ENCODE data around the gene SLC7A10. TPM values are rescaled to one million over a fixed set of nuclear protein-coding genes. Genes with fewer than 3 reads are reported as not detected.
"Not testable (repeated sequence)": the region's sequence is repeated elsewhere in the genome, so short reads cannot be mapped to it uniquely, and the experiment has no call there.

SLC7A10 gene
- total RNA-seq, 2 experiments from 2014 or later = not detected

- H3K36me3 Mint-ChIP-seq (ENCODE audit: low read depth) = no peaks in the 10 kb centered on the region
- DNase-seq = no peak
- intact Hi-C loops (cut with DNase I, micrococcal nuclease) = no loop called here
- H3K27me3 Mint-ChIP-seq = peaks cover 37% of the 10 kb centered on the region
- no peak overlapping the region for H3K27ac Mint-ChIP-seq
- H3K4me3 Mint-ChIP-seq = peak overlapping the region; percentile 33
- ATAC-seq = no peak
- no peaks in the 10 kb centered on the region for H3K4me1 Mint-ChIP-seq
- POLR2A ChIA-PET = no interaction called here
- no peaks in the 10 kb centered on the region for H3K9me3 Mint-ChIP-seq (ENCODE audit: low read depth)
- CTCF ChIA-PET = no interaction called here
These were observed 32.3 kb downstream of the SLC7A10 start for GRCh38 chr19:33193269-33193864.

- no peak overlapping the region for H3K27ac Mint-ChIP-seq
- no peaks in the 10 kb centered on the region for H3K9me3 Mint-ChIP-seq (ENCODE audit: low read depth)
- peaks cover 37% of the 10 kb centered on the region for H3K27me3 Mint-ChIP-seq
- intact Hi-C loops (cut with DNase I, micrococcal nuclease) = no loop called here
- no peaks in the 10 kb centered on the region for H3K4me1 Mint-ChIP-seq
- ChIA-PET CTCF (interaction anchor here (0.6 to 1.0 kb wide), 5 partner anchors 15 to 325 kb away, joined by 3 read pairs; no protein-coding TSS in a partner anchor), POLR2A (no interaction called here)
- ATAC-seq (no peak), DNase-seq (no peak)
- no peaks in the 10 kb centered on the region for H3K36me3 Mint-ChIP-seq (ENCODE audit: low read depth)
- H3K4me3 Mint-ChIP-seq = no peak overlapping the region
These were observed 33.6 kb downstream of the SLC7A10 start for GRCh38 chr19:33192010-33192409.

GRCh38 chr19:33191501-33191900 is 34.1 kb downstream of the SLC7A10 start:
- POLR2A ChIA-PET = no interaction called here
- no peak for DNase-seq
- H3K4me1 Mint-ChIP-seq = peaks cover 3% of the 10 kb centered on the region
- CTCF ChIA-PET = interaction anchor here (0.6 to 1.0 kb wide), 5 partner anchors 14 to 325 kb away, joined by 3 read pairs; no protein-coding TSS in a partner anchor
- peaks cover 34% of the 10 kb centered on the region for H3K27me3 Mint-ChIP-seq
- ATAC-seq = no peak
- no peaks in the 10 kb centered on the region for H3K36me3 Mint-ChIP-seq (ENCODE audit: low read depth)
- intact Hi-C loops (cut with DNase I, micrococcal nuclease) = no loop called here
- no peaks in the 10 kb centered on the region for H3K9me3 Mint-ChIP-seq (ENCODE audit: low read depth)
- H3K27ac Mint-ChIP-seq = no peak overlapping the region
- no peak overlapping the region for H3K4me3 Mint-ChIP-seq

GRCh38 chr19:33191092-33191491 is 34.6 kb downstream of the SLC7A10 start:
- POLR2A ChIA-PET; H3K9me3 Mint-ChIP-seq (ENCODE audit: low read depth); H3K4me3 Mint-ChIP-seq; H3K27ac Mint-ChIP-seq; ATAC-seq; H3K4me1 Mint-ChIP-seq; H3K36me3 Mint-ChIP-seq (ENCODE audit: low read depth); intact Hi-C loops (cut with DNase I, micrococcal nuclease); DNase-seq: not testable (repeated sequence)
- CTCF ChIA-PET = interaction anchor here (0.8 to 1.0 kb wide), 2 partner anchors 14 to 65 kb away, joined by 3 read pairs; no protein-coding TSS in a partner anchor
- peaks cover 33% of the 10 kb centered on the region for H3K27me3 Mint-ChIP-seq

- ATAC-seq (no peak), DNase-seq (no peak)
- Mint-ChIP-seq H3K4me3 (no peak overlapping the region), H3K27me3 (peaks cover 31% of the 10 kb centered on the region), H3K36me3 (ENCODE audit: low read depth) (no peaks in the 10 kb centered on the region), H3K27ac (no peak overlapping the region), H3K4me1 (peaks cover 7% of the 10 kb centered on the region), H3K9me3 (ENCODE audit: low read depth) (no peaks in the 10 kb centered on the region)
- intact Hi-C loops (cut with DNase I, micrococcal nuclease) = no loop called here
- ChIA-PET POLR2A (no interaction called here), CTCF (interaction anchor here (0.6 kb wide), 2 partner anchors 98 to 1137 kb away, joined by 3 to 5 read pairs; no protein-coding TSS in a partner anchor)
These were observed 36.2 kb downstream of the SLC7A10 start for GRCh38 chr19:33189453-33189852.

GRCh38 chr19:33187183-33187540 is 38.5 kb downstream of the SLC7A10 start:
- ChIA-PET CTCF (interaction anchor here (5.1 kb wide), 1 partner anchor 12 kb away, joined by 39 read pairs; no protein-coding TSS in a partner anchor), POLR2A (no interaction called here)
- Mint-ChIP-seq H3K36me3 (ENCODE audit: low read depth) (no peaks in the 10 kb centered on the region), H3K4me3 (no peak overlapping the region), H3K27me3 (peaks cover 13% of the 10 kb centered on the region), H3K4me1 (peaks cover 7% of the 10 kb centered on the region), H3K9me3 (ENCODE audit: low read depth) (no peaks in the 10 kb centered on the region), H3K27ac (no peak overlapping the region)
- DNase-seq (no peak), ATAC-seq (no peak)
- intact Hi-C loops (cut with DNase I, micrococcal nuclease) = no loop called here

- Mint-ChIP-seq H3K27ac (no peak overlapping the region), H3K36me3 (ENCODE audit: low read depth) (no peaks in the 10 kb centered on the region), H3K27me3 (peaks cover 8% of the 10 kb centered on the region), H3K4me1 (peaks cover 7% of the 10 kb centered on the region), H3K9me3 (ENCODE audit: low read depth) (no peaks in the 10 kb centered on the region), H3K4me3 (no peak overlapping the region)
- POLR2A ChIA-PET = no interaction called here
- CTCF ChIA-PET = interaction anchor here (3.1 to 5.1 kb wide), 2 partner anchors 12 to 42 kb away, joined by 13 to 39 read pairs; no protein-coding TSS in a partner anchor
- DNase-seq (no peak), ATAC-seq (no peak)
- intact Hi-C loops (cut with DNase I, micrococcal nuclease) = no loop called here
These were observed 39.0 kb downstream of the SLC7A10 start for GRCh38 chr19:33186431-33187182.

GRCh38 chr19:33177417-33177979 is 48.2 kb downstream of the SLC7A10 start:
- Mint-ChIP-seq H3K27me3 (no peaks in the 10 kb centered on the region), H3K4me1 (peaks cover 36% of the 10 kb centered on the region), H3K9me3 (ENCODE audit: low read depth) (no peaks in the 10 kb centered on the region), H3K27ac (peak overlapping the region; percentile 92), H3K36me3 (ENCODE audit: low read depth) (peaks cover 3% of the 10 kb centered on the region), H3K4me3 (peak overlapping the region; percentile 86)
- intact Hi-C loops (cut with DNase I, micrococcal nuclease) = loop anchor here (1.0 to 5.0 kb wide), 21 partner anchors 17 to 995 kb away; partner anchors contain the start of genes CEBPG (in 2 of the 2), NUDT19 (in 2 of the 2), ANKRD27 (in 1 of the 2) and CEBPA (in 1 of the 2)
- ChIA-PET CTCF (interaction anchor here (0.5 to 5.7 kb wide), 18 partner anchors 8 to 958 kb away, joined by 3 to 39 read pairs (median 4); no protein-coding TSS in a partner anchor), POLR2A (interaction anchor here (0.6 to 1.1 kb wide), 3 partner anchors 17 to 47 kb away, joined by 3 to 8 read pairs (median 4); no protein-coding TSS in a partner anchor)
- DNase-seq (no peak), ATAC-seq (no peak)

GRCh38 chr19:33176670-33177416 is 48.8 kb downstream of the SLC7A10 start:
- DNase-seq = peak; percentile 97
- Mint-ChIP-seq H3K36me3 (ENCODE audit: low read depth) (peaks cover 3% of the 10 kb centered on the region), H3K9me3 (ENCODE audit: low read depth) (no peaks in the 10 kb centered on the region), H3K27me3 (no peaks in the 10 kb centered on the region), H3K27ac (peak overlapping the region; percentile 92), H3K4me1 (peaks cover 37% of the 10 kb centered on the region), H3K4me3 (peak overlapping the region; percentile 86)
- POLR2A ChIA-PET = interaction anchor here (0.6 to 1.2 kb wide), 4 partner anchors 16 to 198 kb away, joined by 3 to 8 read pairs (median 4); no protein-coding TSS in a partner anchor
- CTCF ChIA-PET = interaction anchor here (0.5 to 5.7 kb wide), 18 partner anchors 7 to 958 kb away, joined by 3 to 39 read pairs (median 4); no protein-coding TSS in a partner anchor
- peak; percentile 91 for ATAC-seq
- intact Hi-C loops (cut with DNase I, micrococcal nuclease) = loop anchor here (1.0 to 5.0 kb wide), 22 partner anchors 16 to 996 kb away; partner anchors contain the start of genes CEBPG (in 2 of the 2), NUDT19 (in 2 of the 2), ANKRD27 (in 1 of the 2) and CEBPA (in 1 of the 2)

GRCh38 chr19:33175886-33176669 is 49.6 kb downstream of the SLC7A10 start:
- Mint-ChIP-seq H3K36me3 (ENCODE audit: low read depth) (peaks cover 3% of the 10 kb centered on the region), H3K9me3 (ENCODE audit: low read depth) (no peaks in the 10 kb centered on the region), H3K27ac (peak overlapping the region; percentile 92), H3K4me3 (peak overlapping the region; percentile 86), H3K4me1 (peaks cover 37% of the 10 kb centered on the region), H3K27me3 (no peaks in the 10 kb centered on the region)
- CTCF ChIA-PET = interaction anchor here (1.0 to 5.7 kb wide), 11 partner anchors 9 to 60 kb away, joined by 3 to 39 read pairs (median 6); no protein-coding TSS in a partner anchor
- intact Hi-C loops (cut with DNase I, micrococcal nuclease) = loop anchor here (1.0 to 5.0 kb wide), 10 partner anchors 15 to 997 kb away; partner anchors contain the start of genes CEBPG (in 1 of the 2), DPY19L3 (in 1 of the 2), KCTD15 (in 1 of the 2) and LSM14A (in 1 of the 2)
- DNase-seq = peak; percentile 34
- peak; percentile 0 for ATAC-seq
- POLR2A ChIA-PET = interaction anchor here (0.6 to 1.2 kb wide), 3 partner anchors 16 to 199 kb away, joined by 3 to 8 read pairs (median 3); no protein-coding TSS in a partner anchor

All from activated CD4-positive, alpha-beta T cell treated with anti-CD3 and anti-CD28 coated beads for 36 hours (primary cell).